Inflammatory macrophage treated with lipopolysaccharide for 1 hour (primary cell): Measurements from ENCODE around the gene GBA3.
A peak's percentile ranks its signal among the peaks of the same experiment; 100 is the strongest.

Source experiments
- DNase-seq, 2 donors: peaks; one replicate each; pipeline ENCODE4 v3.0.0-alpha.2; 2020 to 2022

Gene GBA3

GRCh38 chr4:22695917-22696316, 3.2 kb downstream of the GBA3 start:
- no peak for DNase-seq

- DNase-seq: no peak
These were observed 11.2 kb downstream of the GBA3 start for GRCh38 chr4:22703912-22704311.

- no peak for DNase-seq
These were observed 14.7 kb downstream of the GBA3 start for GRCh38 chr4:22707390-22707789.

- DNase-seq: no peak
These were observed 16.2 kb downstream of the GBA3 start for GRCh38 chr4:22708961-22709360.

GRCh38 chr4:22712105-22712504, 19.4 kb downstream of the GBA3 start:
- no peak for DNase-seq

- no peak for DNase-seq
These were observed 19.8 kb downstream of the GBA3 start for GRCh38 chr4:22712529-22712928.

- no peak for DNase-seq
These were observed 21.1 kb downstream of the GBA3 start for GRCh38 chr4:22713841-22714240.

GRCh38 chr4:22719218-22719617, 26.5 kb downstream of the GBA3 start:
- no peak for DNase-seq

GRCh38 chr4:22720091-22720490, 27.4 kb downstream of the GBA3 start:
- no peak for DNase-seq

GRCh38 chr4:22721204-22721603, 28.5 kb downstream of the GBA3 start:
- no peak for DNase-seq

- DNase-seq: no peak
These were observed 37.3 kb downstream of the GBA3 start for GRCh38 chr4:22730021-22730420.

- DNase-seq: no peak
These were observed 41.1 kb downstream of the GBA3 start for GRCh38 chr4:22733816-22734215.

- no peak for DNase-seq
These were observed 44.2 kb downstream of the GBA3 start for GRCh38 chr4:22736912-22737311.

GRCh38 chr4:22739968-22740367, 47.2 kb downstream of the GBA3 start:
- DNase-seq: peak in 1 of 2 donors; percentile 1

- no peak for DNase-seq
These were observed 49.0 kb downstream of the GBA3 start for GRCh38 chr4:22741744-22742143.

GRCh38 chr4:22743290-22743689, 50.6 kb downstream of the GBA3 start:
- no peak for DNase-seq

- no peak for DNase-seq
These were observed 51.8 kb downstream of the GBA3 start for GRCh38 chr4:22744478-22745062.

- no peak for DNase-seq
These were observed 52.5 kb downstream of the GBA3 start for GRCh38 chr4:22745234-22745633.

- DNase-seq: no peak
These were observed 61.4 kb downstream of the GBA3 start for GRCh38 chr4:22754116-22754515.

GRCh38 chr4:22762548-22762947, 69.8 kb downstream of the GBA3 start:
- no peak for DNase-seq

GRCh38 chr4:22764183-22764582, 71.4 kb downstream of the GBA3 start:
- peak; percentile 6 to 8 for DNase-seq

GRCh38 chr4:22766068-22766467, 73.3 kb downstream of the GBA3 start:
- no peak for DNase-seq

- DNase-seq: no peak
These were observed 85.9 kb downstream of the GBA3 start for GRCh38 chr4:22778547-22779163.

- DNase-seq: no peak
These were observed 87.6 kb downstream of the GBA3 start for GRCh38 chr4:22780317-22780716.

- DNase-seq: no peak
These were observed 88.1 kb downstream of the GBA3 start for GRCh38 chr4:22780797-22781196.
